Activated CD4-positive, alpha-beta T cell treated with anti-CD3 and anti-CD28 coated beads, Interleukin-2, amount 10 ng/mL, durations not matched to agents 24 days and 14 days (primary cell): ENCODE measurements around the gene CD302. TPM values are rescaled to one million over a fixed set of nuclear protein-coding genes. Genes with fewer than 3 reads are reported as not detected.

ENCODE experiments used
- DNase-seq: peaks from one replicate; pipeline ENCODE4 v3.0.0; 2022
- H3K27ac Mint-ChIP-seq: one replicate; pipeline ENCODE4 v1.8.0; 2022; ENCODE audit warnings: mild to moderate bottlenecking, mixed read lengths
- H3K27me3 Mint-ChIP-seq: one replicate; pipeline ENCODE4 v1.8.0; 2022; ENCODE audit warnings: mixed read lengths
- H3K36me3 Mint-ChIP-seq: one replicate; pipeline ENCODE4 v1.8.0; 2022; ENCODE audit warnings: low read depth, mild to moderate bottlenecking, mixed read lengths
- H3K4me1 Mint-ChIP-seq: one replicate; pipeline ENCODE4 v1.8.0; 2021; ENCODE audit warnings: mixed read lengths
- H3K4me3 Mint-ChIP-seq: one replicate; pipeline ENCODE4 v1.8.0; 2022; ENCODE audit warnings: mild to moderate bottlenecking, moderate library complexity, mixed read lengths
- H3K9me3 Mint-ChIP-seq: one replicate; pipeline ENCODE4 v1.8.0; 2021; ENCODE audit warnings: mixed read lengths
- intact Hi-C: fragments of 100-400 bp; cut with micrococcal nuclease; formaldehyde crosslinking; loops from one replicate; pipeline ENCODE4 v1.15.1; 2023
- total RNA-seq: library from RNA; stranded (reverse); gene quantifications from 2 replicates; pipeline ENCODE4 v1.2.3, GENCODE V29; 2022

Gene CD302
- total RNA-seq, 1 donor from 2014 or later, result 0.72 TPM

DNA sequence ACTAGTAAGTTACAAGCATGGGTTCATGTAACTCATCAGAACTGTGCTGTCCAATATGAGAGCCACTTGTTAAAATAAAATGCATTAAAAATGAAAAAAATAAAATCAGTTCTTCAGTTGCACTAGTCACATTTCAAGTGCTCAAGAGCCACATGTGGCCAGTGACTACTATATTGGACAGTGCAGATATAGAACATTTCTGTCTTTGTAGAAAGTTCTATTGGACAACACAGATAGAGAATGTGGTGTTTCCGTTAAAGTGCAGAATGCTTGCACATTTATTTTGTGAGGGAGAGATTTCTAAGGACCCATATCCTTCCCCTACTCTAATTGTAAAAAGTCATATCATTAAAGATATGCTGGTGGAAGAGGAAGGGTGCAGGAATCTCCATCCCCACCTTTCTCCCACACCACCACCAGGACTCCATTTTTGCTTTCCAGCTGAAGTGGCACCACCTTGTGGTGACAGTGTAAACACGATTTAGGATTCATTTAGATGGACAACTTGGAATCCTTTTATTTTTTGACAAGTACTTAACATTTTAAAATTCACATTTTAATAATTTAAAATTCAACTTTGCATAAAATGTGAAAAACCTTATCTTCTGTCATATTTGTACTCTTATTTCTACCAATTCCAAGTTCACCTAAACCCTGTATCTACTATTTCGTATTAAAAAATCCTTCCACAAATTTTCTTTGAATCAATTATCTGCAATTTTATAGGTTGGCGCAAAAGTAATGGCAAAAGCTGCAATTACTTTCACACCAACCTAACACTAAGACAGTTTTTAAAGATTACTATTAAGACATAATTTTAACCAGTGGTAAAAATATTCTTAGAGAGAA lies 9.4 kb upstream of the CD302 start:
- DNase-seq, result peak; percentile 68
- Mint-ChIP-seq H3K27ac (no peak overlapping the region), H3K36me3 (no peaks in the 10 kb centered on the region), H3K27me3 (no peaks in the 10 kb centered on the region), H3K4me1 (no peaks in the 10 kb centered on the region), H3K9me3 (no peaks in the 10 kb centered on the region), H3K4me3 (no peak overlapping the region)
- intact Hi-C loops, result loop anchor here (2.0 to 10.0 kb wide), 3 partner anchors 115 to 907 kb away; no protein-coding TSS in a partner anchor

DNA sequence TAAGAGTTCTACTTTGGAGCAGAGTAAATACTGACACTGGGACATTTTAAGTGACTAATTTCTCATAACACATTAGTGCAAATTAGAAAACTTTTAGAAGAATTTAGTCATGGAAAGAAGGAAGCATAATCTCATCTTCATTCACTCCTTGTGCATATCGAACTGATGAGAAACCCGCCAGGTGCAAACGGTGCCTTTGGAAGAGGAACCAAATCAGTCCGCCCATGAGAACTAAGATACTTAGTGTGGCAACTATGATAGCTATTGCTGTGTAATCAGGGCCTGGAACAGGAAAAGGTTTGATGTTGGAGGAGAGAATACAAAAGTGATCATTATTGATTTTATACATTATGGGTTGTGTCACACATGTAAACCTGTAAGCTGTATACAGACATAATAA lies 6.9 kb upstream of the CD302 start:
- Mint-ChIP-seq H3K9me3 (no peaks in the 10 kb centered on the region), H3K27me3 (peaks cover 10% of the 10 kb centered on the region)

GRCh38 chr2:159803235-159803962 lies 5.4 kb upstream of the CD302 start:
- peaks cover 3% of the 10 kb centered on the region for H3K36me3 Mint-ChIP-seq

More for the DNA sequence above, 6.9 kb upstream of the CD302 start:
- no peak for DNase-seq
- Mint-ChIP-seq H3K4me3 (no peak overlapping the region), H3K4me1 (no peaks in the 10 kb centered on the region), H3K27ac (no peak overlapping the region), H3K36me3 (no peaks in the 10 kb centered on the region)
- intact Hi-C loops, result loop anchor here (5.0 to 10.0 kb wide), 2 partner anchors 117 to 160 kb away; no protein-coding TSS in a partner anchor

DNA sequence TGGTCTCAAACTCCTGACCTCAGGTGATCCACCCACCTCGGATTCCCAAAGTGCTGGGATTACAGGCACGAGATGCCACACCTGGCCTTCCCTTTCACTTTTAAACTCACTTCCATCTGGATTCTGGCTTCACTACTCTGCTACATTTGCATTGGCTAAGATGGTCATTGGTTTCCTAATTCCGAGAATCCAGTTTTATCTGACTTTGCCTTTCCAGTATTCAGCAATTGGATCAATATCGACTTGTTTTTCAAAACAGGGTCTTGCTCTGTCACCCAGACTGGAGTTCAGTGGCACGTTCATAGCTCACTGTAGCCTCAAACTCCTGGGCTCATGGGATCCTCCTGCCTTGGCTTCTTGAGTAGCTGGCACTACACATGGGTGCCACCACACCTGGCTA lies 4.7 kb upstream of the CD302 start:
- peaks cover 5% of the 10 kb centered on the region for H3K9me3 Mint-ChIP-seq
- no peak overlapping the region for H3K27ac Mint-ChIP-seq
- H3K36me3 Mint-ChIP-seq, result peaks cover 3% of the 10 kb centered on the region
- intact Hi-C loops, result loop anchor here (10.0 kb wide), 1 partner anchor 162 kb away; no protein-coding TSS in a partner anchor
- H3K27me3 Mint-ChIP-seq, result peaks cover 30% of the 10 kb centered on the region
- no peak overlapping the region for H3K4me3 Mint-ChIP-seq
- H3K4me1 Mint-ChIP-seq, result peaks cover 6% of the 10 kb centered on the region
- no peak for DNase-seq

More at GRCh38 chr2:159803235-159803962, 5.4 kb upstream of the CD302 start:
- Mint-ChIP-seq H3K27ac (no peak overlapping the region), H3K4me3 (no peak overlapping the region), H3K9me3 (peaks cover 5% of the 10 kb centered on the region), H3K27me3 (peaks cover 25% of the 10 kb centered on the region), H3K4me1 (peaks cover 5% of the 10 kb centered on the region)
- no peak for DNase-seq
- intact Hi-C loops, result loop anchor here (10.0 kb wide), 1 partner anchor 161 kb away; no protein-coding TSS in a partner anchor

GRCh38 chr2:159799833-159800232 lies 1.8 kb upstream of the CD302 start:
- intact Hi-C loops, result loop anchor here (5.0 to 10.0 kb wide), 3 partner anchors 88 to 165 kb away; partner anchors contain the start of genes LY75 and MARCHF7
- Mint-ChIP-seq H3K4me1 (peaks cover 6% of the 10 kb centered on the region), H3K27me3 (peaks cover 53% of the 10 kb centered on the region), H3K9me3 (peaks cover 5% of the 10 kb centered on the region), H3K36me3 (peaks cover 3% of the 10 kb centered on the region), H3K4me3 (no peak overlapping the region), H3K27ac (no peak overlapping the region)
- DNase-seq, result no peak

DNA sequence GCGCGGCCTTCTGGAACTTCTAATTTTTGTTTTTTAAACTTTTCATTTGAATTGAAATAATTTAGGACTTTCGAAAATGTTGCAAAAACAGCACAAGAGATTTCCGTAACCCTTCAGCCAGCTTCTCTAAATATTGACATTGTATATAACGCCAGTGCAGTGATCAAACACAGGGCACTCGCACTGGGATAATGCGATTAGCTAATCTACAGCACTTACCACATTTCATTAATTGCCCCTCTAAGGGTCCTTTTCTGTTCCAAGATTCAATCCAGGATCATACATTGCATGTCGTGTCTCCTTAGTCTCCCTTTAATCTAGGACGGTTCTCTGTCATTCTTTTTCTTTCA lies 343 bp upstream of the CD302 start:
- Mint-ChIP-seq H3K4me3 (peak overlapping the region; percentile 63), H3K36me3 (peaks cover 3% of the 10 kb centered on the region), H3K4me1 (peaks cover 6% of the 10 kb centered on the region), H3K9me3 (peaks cover 5% of the 10 kb centered on the region), H3K27ac (no peak overlapping the region), H3K27me3 (peaks cover 53% of the 10 kb centered on the region)
- DNase-seq, result no peak
- intact Hi-C loops, result loop anchor here (5.0 kb wide), 2 partner anchors 86 to 104 kb away; partner anchors contain the start of genes LY75 and MARCHF7

DNA sequence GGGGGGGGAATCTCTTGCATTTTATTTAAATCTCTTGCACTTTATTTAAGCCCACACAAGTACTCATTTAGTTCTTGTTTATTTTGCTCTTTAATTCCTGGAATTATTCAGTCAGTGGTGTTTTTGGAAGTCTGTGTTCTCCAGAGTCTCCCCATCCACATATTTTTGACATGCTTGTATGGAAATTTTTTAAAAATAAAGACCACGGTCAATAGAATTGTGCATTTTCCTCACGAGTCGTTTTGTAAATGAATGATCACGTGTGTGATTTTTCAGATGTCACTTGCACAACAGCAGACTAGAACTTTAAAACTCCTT lies 824 bp downstream of the CD302 start:
- DNase-seq, result no peak
- Mint-ChIP-seq H3K4me1 (peaks cover 6% of the 10 kb centered on the region), H3K36me3 (peaks cover 3% of the 10 kb centered on the region), H3K27ac (no peak overlapping the region), H3K27me3 (peaks cover 53% of the 10 kb centered on the region), H3K9me3 (peaks cover 5% of the 10 kb centered on the region), H3K4me3 (peak overlapping the region; percentile 70)
- intact Hi-C loops, result loop anchor here (5.0 kb wide), 2 partner anchors 85 to 105 kb away; partner anchors contain the start of genes LY75 and MARCHF7

DNA sequence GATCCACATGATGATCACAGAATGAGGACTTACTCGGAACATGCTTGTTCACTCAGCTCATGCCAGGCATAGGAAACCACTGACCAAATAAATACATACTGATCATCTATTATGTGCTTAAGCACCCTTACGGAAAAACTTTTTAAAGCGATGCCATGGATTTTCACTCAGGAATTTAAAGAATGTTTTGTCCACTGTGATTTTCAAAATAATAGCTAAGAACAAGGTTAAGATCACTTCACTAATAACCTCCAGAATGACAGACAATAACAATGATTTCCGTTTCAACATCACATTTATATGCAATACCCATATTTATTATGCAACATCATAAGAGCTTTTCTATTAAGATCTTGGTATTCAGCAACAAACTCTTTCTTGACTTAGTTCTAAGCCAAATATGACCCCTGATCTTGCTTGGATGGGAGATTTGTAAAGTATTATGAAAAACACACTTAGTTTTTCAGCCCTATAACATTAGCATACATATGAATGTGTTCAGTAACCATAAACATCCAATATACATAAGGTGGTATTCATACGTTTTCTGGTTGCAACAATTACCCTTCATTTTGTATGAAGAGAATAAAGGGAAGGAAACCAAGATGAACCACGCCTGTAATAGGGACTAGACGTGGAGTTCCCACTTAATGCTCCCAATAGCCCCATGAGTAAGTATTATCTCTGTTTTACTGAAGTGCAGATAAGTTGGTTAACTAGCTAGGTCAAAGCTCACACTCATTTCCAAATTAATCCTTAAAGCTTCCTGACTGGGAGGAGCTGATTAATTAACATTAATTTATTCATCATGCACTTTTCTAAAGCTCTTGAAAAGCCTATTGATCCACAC lies 1.9 kb downstream of the CD302 start:
- DNase-seq, result no peak
- peaks cover 3% of the 10 kb centered on the region for H3K36me3 Mint-ChIP-seq

DNA sequence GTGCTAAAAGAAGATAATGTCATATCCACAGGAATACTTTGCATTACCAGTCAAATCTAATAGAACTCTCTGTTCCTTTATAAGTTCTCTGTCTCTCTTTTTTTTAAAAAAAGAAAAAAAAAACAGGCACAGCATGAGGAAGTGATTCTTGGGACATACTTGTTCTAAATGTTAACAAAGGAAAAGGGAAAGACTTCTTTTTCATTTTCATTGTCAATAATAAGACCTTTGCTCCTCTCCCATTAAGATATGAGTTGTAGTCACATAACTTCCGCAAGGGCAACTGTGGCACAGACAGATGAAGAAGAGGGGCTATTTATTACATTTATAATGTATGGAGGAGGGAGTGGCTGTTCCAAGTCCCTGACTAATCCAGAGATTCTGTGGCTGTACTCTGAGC lies 4.7 kb downstream of the CD302 start:
- intact Hi-C loops, result no loop called here

More for the DNA sequence above, 1.9 kb downstream of the CD302 start:
- H3K4me1 Mint-ChIP-seq, result peaks cover 6% of the 10 kb centered on the region
- H3K27ac Mint-ChIP-seq, result no peak overlapping the region
- intact Hi-C loops, result loop anchor here (5.0 kb wide), 2 partner anchors 84 to 106 kb away; partner anchors contain the start of genes LY75 and MARCHF7
- H3K27me3 Mint-ChIP-seq, result peaks cover 50% of the 10 kb centered on the region
- H3K4me3 Mint-ChIP-seq, result no peak overlapping the region
- H3K9me3 Mint-ChIP-seq, result peaks cover 5% of the 10 kb centered on the region

DNA sequence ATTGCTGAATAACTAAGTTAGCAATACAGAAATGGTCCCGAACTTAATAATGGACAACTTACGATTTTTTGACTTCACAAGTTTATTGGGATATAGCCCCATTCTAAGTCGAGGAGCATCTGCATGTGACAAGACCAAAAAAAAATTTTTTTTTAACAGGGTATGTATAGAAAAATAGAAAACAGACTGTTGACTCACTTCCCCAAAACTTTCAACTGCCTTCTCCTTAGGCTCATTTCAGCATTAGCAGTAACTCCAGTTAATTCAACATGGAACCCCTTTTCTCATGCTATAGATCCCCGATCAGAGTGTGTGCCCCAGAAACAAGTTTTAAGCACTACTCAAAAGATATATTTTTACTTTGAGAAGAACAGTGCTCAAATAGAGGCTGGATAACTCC lies 5.4 kb downstream of the CD302 start:
- Mint-ChIP-seq H3K36me3 (no peaks in the 10 kb centered on the region), H3K27me3 (peaks cover 23% of the 10 kb centered on the region), H3K9me3 (no peaks in the 10 kb centered on the region), H3K4me3 (no peak overlapping the region), H3K4me1 (peaks cover 6% of the 10 kb centered on the region), H3K27ac (no peak overlapping the region)
- intact Hi-C loops, result no loop called here
- DNase-seq, result no peak

More for the DNA sequence above, 4.7 kb downstream of the CD302 start:
- DNase-seq, result no peak
- no peaks in the 10 kb centered on the region for H3K9me3 Mint-ChIP-seq
- H3K36me3 Mint-ChIP-seq, result no peaks in the 10 kb centered on the region
- H3K27me3 Mint-ChIP-seq, result peaks cover 27% of the 10 kb centered on the region
- peaks cover 6% of the 10 kb centered on the region for H3K4me1 Mint-ChIP-seq
- H3K4me3 Mint-ChIP-seq, result no peak overlapping the region
- H3K27ac Mint-ChIP-seq, result no peak overlapping the region

- intact Hi-C loops, result no loop called here
- no peak for DNase-seq
- Mint-ChIP-seq H3K27me3 (peaks cover 20% of the 10 kb centered on the region), H3K9me3 (no peaks in the 10 kb centered on the region), H3K27ac (no peak overlapping the region), H3K36me3 (no peaks in the 10 kb centered on the region), H3K4me3 (no peak overlapping the region), H3K4me1 (peaks cover 6% of the 10 kb centered on the region)
Measured at GRCh38 chr2:159792036-159792435, 6.0 kb downstream of the CD302 start.

- DNase-seq, result no peak
- intact Hi-C loops, result no loop called here
- Mint-ChIP-seq H3K4me3 (no peak overlapping the region), H3K9me3 (no peaks in the 10 kb centered on the region), H3K27me3 (peaks cover 7% of the 10 kb centered on the region), H3K36me3 (no peaks in the 10 kb centered on the region), H3K4me1 (peaks cover 6% of the 10 kb centered on the region), H3K27ac (no peak overlapping the region)
Measured at GRCh38 chr2:159790323-159790722, 7.7 kb downstream of the CD302 start.

GRCh38 chr2:159788253-159788652 lies 9.8 kb downstream of the CD302 start:
- no peaks in the 10 kb centered on the region for H3K36me3 Mint-ChIP-seq
- intact Hi-C loops, result no loop called here
- H3K4me1 Mint-ChIP-seq, result peaks cover 6% of the 10 kb centered on the region
- H3K9me3 Mint-ChIP-seq, result no peaks in the 10 kb centered on the region
- no peak overlapping the region for H3K27ac Mint-ChIP-seq
- DNase-seq, result no peak
- no peak overlapping the region for H3K4me3 Mint-ChIP-seq
- peaks cover 6% of the 10 kb centered on the region for H3K27me3 Mint-ChIP-seq
